Central memory CD8-positive, alpha-beta T cell (primary cell): ENCODE measurements around the gene PCNX4.

ENCODE experiments used
- ATAC-seq: fragments of 150-1000 bp; cut with Tn5 transposase; replicated peaks from 2 replicates; pipeline ENCODE4 v1.10.0; 2022; ENCODE audit warnings: mild to moderate bottlenecking, moderate FRiP score, moderate number of reproducible peaks; ENCODE audit not compliant: poor library complexity, severe bottlenecking; ENCODE audit errors: extremely low read depth
- DNase-seq, 2 donors: peaks; one replicate each; pipeline ENCODE4 v3.0.0; 2021; ENCODE audit warnings: low spot score in 2 of 2
- H3K27ac Mint-ChIP-seq: one replicate; pipeline ENCODE4 v1.8.0; 2022; ENCODE audit warnings: low read depth, mild to moderate bottlenecking, moderate library complexity, mixed read lengths
- H3K27me3 Mint-ChIP-seq: one replicate; pipeline ENCODE4 v1.8.0; 2022; ENCODE audit warnings: mixed read lengths
- H3K36me3 Mint-ChIP-seq: one replicate; pipeline ENCODE4 v1.8.0; 2022; ENCODE audit warnings: mild to moderate bottlenecking, moderate library complexity, mixed read lengths; ENCODE audit not compliant: insufficient read depth
- H3K4me1 Mint-ChIP-seq: one replicate; pipeline ENCODE4 v1.8.0; 2022; ENCODE audit warnings: mixed read lengths
- H3K4me3 Mint-ChIP-seq: one replicate; pipeline ENCODE4 v1.8.0; 2022; ENCODE audit warnings: mild to moderate bottlenecking, moderate library complexity, mixed read lengths
- H3K9me3 Mint-ChIP-seq: one replicate; pipeline ENCODE4 v1.8.0; 2022; ENCODE audit warnings: mixed read lengths

The PCNX4 gene

GRCh38 chr14:60183741-60184140 lies 92.0 kb downstream of the PCNX4 start:
- Mint-ChIP-seq H3K9me3 (no peaks in the 10 kb centered on the region), H3K36me3 (no peaks in the 10 kb centered on the region), H3K27ac (peak overlapping the region; percentile 88), H3K27me3 (no peaks in the 10 kb centered on the region), H3K4me1 (peaks cover 15% of the 10 kb centered on the region), H3K4me3 (peak overlapping the region; percentile 73)
- DNase-seq, result no peak
- peak; percentile 50 for ATAC-seq

- Mint-ChIP-seq H3K36me3 (no peaks in the 10 kb centered on the region), H3K4me3 (peak overlapping the region; percentile 73), H3K4me1 (peaks cover 15% of the 10 kb centered on the region), H3K27ac (peak overlapping the region; percentile 88), H3K9me3 (no peaks in the 10 kb centered on the region), H3K27me3 (no peaks in the 10 kb centered on the region)
- peak in 1 of 2 donors; percentile 23 for DNase-seq
- peak; percentile 89 for ATAC-seq
Measured at GRCh38 chr14:60184146-60184904, 92.6 kb downstream of the PCNX4 start.

- no peak for DNase-seq
- no peaks in the 10 kb centered on the region for H3K36me3 Mint-ChIP-seq
- H3K4me1 Mint-ChIP-seq, result peaks cover 15% of the 10 kb centered on the region
- H3K9me3 Mint-ChIP-seq, result no peaks in the 10 kb centered on the region
- no peak overlapping the region for H3K4me3 Mint-ChIP-seq
- H3K27ac Mint-ChIP-seq, result peak overlapping the region; percentile 88
- no peaks in the 10 kb centered on the region for H3K27me3 Mint-ChIP-seq
- no peak for ATAC-seq
Measured at GRCh38 chr14:60184905-60185555, 93.3 kb downstream of the PCNX4 start.

GRCh38 chr14:60188115-60188514 lies 96.4 kb downstream of the PCNX4 start:
- no peaks in the 10 kb centered on the region for H3K36me3 Mint-ChIP-seq
- ATAC-seq (no peak), DNase-seq (no peak)
- H3K9me3 Mint-ChIP-seq, result no peaks in the 10 kb centered on the region
- H3K4me3 Mint-ChIP-seq, result no peak overlapping the region
- H3K4me1 Mint-ChIP-seq, result peaks cover 10% of the 10 kb centered on the region
- H3K27me3 Mint-ChIP-seq, result peaks cover 8% of the 10 kb centered on the region
- no peak overlapping the region for H3K27ac Mint-ChIP-seq

- no peaks in the 10 kb centered on the region for H3K36me3 Mint-ChIP-seq
- no peak overlapping the region for H3K4me3 Mint-ChIP-seq
- H3K4me1 Mint-ChIP-seq, result peaks cover 5% of the 10 kb centered on the region
- H3K27me3 Mint-ChIP-seq, result peaks cover 14% of the 10 kb centered on the region
- DNase-seq, result no peak
- H3K9me3 Mint-ChIP-seq, result no peaks in the 10 kb centered on the region
- H3K27ac Mint-ChIP-seq, result no peak overlapping the region
- no peak for ATAC-seq
Measured at GRCh38 chr14:60188696-60189095, 97.0 kb downstream of the PCNX4 start.

GRCh38 chr14:60189923-60190840 lies 98.5 kb downstream of the PCNX4 start:
- no peak overlapping the region for H3K27ac Mint-ChIP-seq
- H3K36me3 Mint-ChIP-seq, result no peaks in the 10 kb centered on the region

GRCh38 chr14:60195179-60195810 lies 103.6 kb downstream of the PCNX4 start:
- Mint-ChIP-seq H3K4me1 (no peaks in the 10 kb centered on the region), H3K4me3 (no peak overlapping the region), H3K27ac (no peak overlapping the region), H3K9me3 (peaks cover 16% of the 10 kb centered on the region), H3K36me3 (no peaks in the 10 kb centered on the region), H3K27me3 (peaks cover 44% of the 10 kb centered on the region)
- ATAC-seq (no peak), DNase-seq (no peak)

More at GRCh38 chr14:60189923-60190840, 98.5 kb downstream of the PCNX4 start:
- no peak overlapping the region for H3K4me3 Mint-ChIP-seq
- no peaks in the 10 kb centered on the region for H3K9me3 Mint-ChIP-seq
- DNase-seq (no peak), ATAC-seq (no peak)
- H3K4me1 Mint-ChIP-seq, result no peaks in the 10 kb centered on the region
- peaks cover 19% of the 10 kb centered on the region for H3K27me3 Mint-ChIP-seq

GRCh38 chr14:60196291-60196690 lies 104.6 kb downstream of the PCNX4 start:
- Mint-ChIP-seq H3K9me3 (peaks cover 16% of the 10 kb centered on the region), H3K4me1 (no peaks in the 10 kb centered on the region), H3K27me3 (peaks cover 46% of the 10 kb centered on the region), H3K27ac (no peak overlapping the region), H3K4me3 (no peak overlapping the region), H3K36me3 (no peaks in the 10 kb centered on the region)
- ATAC-seq, result no peak
- no peak for DNase-seq

GRCh38 chr14:60197629-60198303 lies 106.0 kb downstream of the PCNX4 start:
- H3K27me3 Mint-ChIP-seq, result peaks cover 42% of the 10 kb centered on the region
- no peak for ATAC-seq
- H3K36me3 Mint-ChIP-seq, result no peaks in the 10 kb centered on the region

GRCh38 chr14:60199321-60199720 lies 107.6 kb downstream of the PCNX4 start:
- peaks cover 38% of the 10 kb centered on the region for H3K27me3 Mint-ChIP-seq
- H3K27ac Mint-ChIP-seq, result no peak overlapping the region
- H3K4me3 Mint-ChIP-seq, result no peak overlapping the region

More at GRCh38 chr14:60197629-60198303, 106.0 kb downstream of the PCNX4 start:
- peaks cover 16% of the 10 kb centered on the region for H3K9me3 Mint-ChIP-seq
- H3K27ac Mint-ChIP-seq, result no peak overlapping the region
- no peaks in the 10 kb centered on the region for H3K4me1 Mint-ChIP-seq
- DNase-seq, result no peak
- no peak overlapping the region for H3K4me3 Mint-ChIP-seq

GRCh38 chr14:60204104-60204842 lies 112.5 kb downstream of the PCNX4 start:
- Mint-ChIP-seq H3K4me1 (no peaks in the 10 kb centered on the region), H3K4me3 (no peak overlapping the region), H3K27me3 (peaks cover 58% of the 10 kb centered on the region), H3K36me3 (no peaks in the 10 kb centered on the region), H3K27ac (no peak overlapping the region), H3K9me3 (peaks cover 7% of the 10 kb centered on the region)
- ATAC-seq, result no peak
- no peak for DNase-seq

More at GRCh38 chr14:60199321-60199720, 107.6 kb downstream of the PCNX4 start:
- no peaks in the 10 kb centered on the region for H3K36me3 Mint-ChIP-seq
- DNase-seq, result no peak
- H3K4me1 Mint-ChIP-seq, result no peaks in the 10 kb centered on the region
- no peak for ATAC-seq
- H3K9me3 Mint-ChIP-seq, result peaks cover 16% of the 10 kb centered on the region
